Astrocyte (in vitro differentiated cells and primary cell): ENCODE results near the gene ABHD2. TPM values are rescaled to one million over a fixed set of nuclear protein-coding genes. Genes with fewer than 3 reads are reported as not detected.

Experiments used
- DNase-seq: peaks from one replicate; pipeline ENCODE4 v3.0.0-alpha.2; 2010; ENCODE audit warnings: low read depth
- FAIRE-seq: peaks from 2 replicates; lab custom pipeline; 2011; peaks lifted over from hg19 to GRCh38; lab: Jason Lieb, UNC
- H2AFZ ChIP-seq: 2 replicates; pipeline ENCODE4 v1.6.0; 2012; ENCODE audit warnings: low read depth, low read length, inconsistent platforms
- H3K27ac ChIP-seq: 2 replicates; pipeline ENCODE4 v1.5.1; 2011; ENCODE audit warnings: low read depth, low read length, inconsistent platforms
- H3K27me3 ChIP-seq: 2 replicates; pipeline ENCODE4 v1.6.0; 2011; ENCODE audit warnings: low read length, inconsistent platforms; ENCODE audit not compliant: insufficient read depth
- H3K36me3 ChIP-seq: 2 replicates; pipeline ENCODE4 v1.5.1; 2011; ENCODE audit warnings: low read length, inconsistent platforms; ENCODE audit not compliant: insufficient read depth
- H3K4me1 ChIP-seq: 2 replicates; pipeline ENCODE4 v1.5.1; 2011; ENCODE audit warnings: low read length, inconsistent platforms; ENCODE audit not compliant: insufficient read depth
- H3K4me2 ChIP-seq: 2 replicates; pipeline ENCODE4 v1.6.0; 2012; ENCODE audit warnings: low read length, inconsistent platforms
- H3K4me3 ChIP-seq: 2 replicates; pipeline ENCODE4 v1.5.1; 2011; ENCODE audit warnings: low read depth, mild to moderate bottlenecking, low read length, inconsistent platforms; ENCODE audit not compliant: insufficient read depth
- H3K79me2 ChIP-seq: 2 replicates; pipeline ENCODE4 v1.6.0; 2012; ENCODE audit warnings: mild to moderate bottlenecking, low read length, inconsistent platforms; ENCODE audit not compliant: insufficient read depth
- H3K9ac ChIP-seq: 2 replicates; pipeline ENCODE4 v1.6.0; 2012; ENCODE audit warnings: mild to moderate bottlenecking, low read length, inconsistent platforms
- H3K9me3 ChIP-seq: 2 replicates; pipeline ENCODE4 v1.5.1; 2012; ENCODE audit warnings: low read depth, mild to moderate bottlenecking, low read length, inconsistent platforms; ENCODE audit not compliant: insufficient read depth
- H4K20me1 ChIP-seq: 2 replicates; pipeline ENCODE4 v1.6.0; 2012; ENCODE audit warnings: low read length, inconsistent platforms; ENCODE audit not compliant: insufficient read depth
- H3K27ac Mint-ChIP-seq: one replicate; pipeline ENCODE4 v1.8.0; 2021; ENCODE audit warnings: mild to moderate bottlenecking, mixed read lengths; ENCODE audit not compliant: unreplicated experiment
- H3K27me3 Mint-ChIP-seq: one replicate; pipeline ENCODE4 v1.8.0; 2021; ENCODE audit warnings: low read depth, mixed read lengths; ENCODE audit not compliant: unreplicated experiment
- H3K36me3 Mint-ChIP-seq: one replicate; pipeline ENCODE4 v1.8.0; 2021; ENCODE audit warnings: low read depth, mixed read lengths; ENCODE audit not compliant: unreplicated experiment
- H3K4me1 Mint-ChIP-seq: one replicate; pipeline ENCODE4 v1.8.0; 2021; ENCODE audit warnings: low read depth, mixed read lengths; ENCODE audit not compliant: unreplicated experiment
- H3K4me3 Mint-ChIP-seq: one replicate; pipeline ENCODE4 v1.8.0; 2021; ENCODE audit warnings: mild to moderate bottlenecking, moderate library complexity, mixed read lengths; ENCODE audit not compliant: unreplicated experiment
- H3K9me3 Mint-ChIP-seq: one replicate; pipeline ENCODE4 v1.8.0; 2021; ENCODE audit warnings: mild to moderate bottlenecking, mixed read lengths; ENCODE audit not compliant: unreplicated experiment
- CTCF ChIP-seq: IDR thresholded peaks from 2 replicates; pipeline ENCODE4 v1.5.1; 2011; ENCODE audit warnings: low read depth, mild to moderate bottlenecking, inconsistent platforms, low read length, moderate library complexity; ENCODE audit not compliant: insufficient read depth
- EZH2 ChIP-seq: IDR thresholded peaks from 2 replicates; pipeline ENCODE4 v1.6.1; 2012; ENCODE audit warnings: mild to moderate bottlenecking, low read length, inconsistent platforms; ENCODE audit not compliant: insufficient read depth
- total RNA-seq: library from RNA; stranded (reverse); gene quantifications from 2 replicates; pipeline ENCODE4 v1.2.1, GENCODE V29; 2021

Gene ABHD2
- total RNA-seq, 1 donor from 2014 or later, result 41.3 TPM

DNA sequence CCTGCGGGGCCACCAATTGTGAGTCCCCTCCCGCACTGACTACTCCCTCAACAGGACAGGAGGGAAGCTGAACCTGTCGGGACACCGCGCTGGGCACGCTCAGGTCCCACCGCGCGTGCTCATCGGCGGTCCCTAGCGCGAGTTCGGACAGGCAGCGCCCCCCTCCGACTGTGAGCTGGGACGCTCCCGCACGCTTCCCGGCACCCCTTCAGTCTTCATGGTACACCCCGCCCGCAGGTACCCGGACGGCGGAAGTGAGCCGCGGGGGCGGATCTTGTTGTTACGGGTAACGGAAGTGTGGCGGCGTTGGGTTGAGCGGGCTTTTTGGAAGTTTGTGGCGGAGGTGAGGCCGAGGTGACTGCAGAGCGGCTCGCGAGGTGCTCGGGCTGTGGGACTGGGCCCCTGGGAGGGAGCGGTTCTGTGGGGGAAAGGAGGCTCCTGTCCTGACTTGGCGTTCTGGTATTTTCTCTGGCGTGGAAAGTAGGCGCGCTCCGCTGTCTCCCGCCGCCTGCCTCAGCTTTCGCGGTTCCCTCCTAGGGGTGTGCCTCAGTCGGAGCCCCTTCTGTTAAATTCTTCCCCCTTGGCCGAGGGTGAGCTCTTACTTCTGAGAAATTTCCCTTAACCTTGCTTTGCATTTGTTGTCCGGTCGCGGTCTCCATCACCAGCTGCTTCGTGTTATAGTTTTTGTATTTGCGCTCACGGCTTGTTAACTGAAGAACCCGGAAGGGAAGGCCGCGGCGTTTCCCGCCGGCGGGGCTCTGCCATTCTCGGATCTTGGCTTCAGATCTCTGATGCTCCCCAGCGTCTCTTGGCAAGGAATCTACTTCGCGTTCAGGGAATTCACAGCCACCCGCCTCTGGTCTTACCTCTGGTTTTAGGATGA is 155.7 kb downstream of the ABHD2 start, which contains the start of gene FANCI:
Gene FANCI, plus strand, starts transcription at position 289 of the 883 bp plus-strand sequence. CDS start 3,669 bp downstream, outside the sequence.
- peak within 1 kb of the TSS; percentile 81 for H3K4me3 ChIP-seq
- peak within 1 kb of the TSS; percentile 44 for H3K27ac ChIP-seq
- no peaks in the 10 kb centered on the region for H3K36me3 Mint-ChIP-seq
- H3K36me3 ChIP-seq, result no peaks in the 10 kb centered on the region
- peak within 1 kb of the TSS; percentile 92 for H3K4me2 ChIP-seq
- H3K4me3 Mint-ChIP-seq, result peak within 1 kb of the TSS; percentile 95
- H3K9me3 Mint-ChIP-seq, result peaks cover 7% of the 10 kb centered on the region
- H3K9ac ChIP-seq, result peak within 1 kb of the TSS; percentile 80
- H3K27me3 Mint-ChIP-seq, result peaks cover 5% of the 10 kb centered on the region
- peaks cover 3% of the 10 kb centered on the region for H3K4me1 Mint-ChIP-seq
- H3K9me3 ChIP-seq, result no peaks in the 10 kb centered on the region
- TF ChIP-seq CTCF (peak; percentile 21), EZH2 (no peak)
- peak within 1 kb of the TSS; percentile 95 for H2AFZ ChIP-seq
- FAIRE-seq (no peak), DNase-seq (peak; percentile 86)
- H3K27ac Mint-ChIP-seq, result peak within 1 kb of the TSS; percentile 60
- peaks cover 30% of the 10 kb centered on the region for H3K79me2 ChIP-seq
- H4K20me1 ChIP-seq, result no peaks in the 10 kb centered on the region
- H3K27me3 ChIP-seq, result no peaks in the 10 kb centered on the region
- peaks cover 11% of the 10 kb centered on the region for H3K4me1 ChIP-seq

GRCh38 chr15:89244574-89244903 is 156.3 kb downstream of the ABHD2 start:
- H3K36me3 ChIP-seq, result no peaks in the 10 kb centered on the region
- peaks cover 3% of the 10 kb centered on the region for H3K27me3 Mint-ChIP-seq
- peaks cover 3% of the 10 kb centered on the region for H3K4me1 Mint-ChIP-seq
- peak overlapping the region; percentile 44 for H3K27ac ChIP-seq
- H3K4me2 ChIP-seq, result peak overlapping the region; percentile 92
- H4K20me1 ChIP-seq, result no peaks in the 10 kb centered on the region
- peak overlapping the region; percentile 95 for H3K4me3 Mint-ChIP-seq
- TF ChIP-seq CTCF, result no peak
- no peaks in the 10 kb centered on the region for H3K36me3 Mint-ChIP-seq
- H3K9me3 ChIP-seq, result no peaks in the 10 kb centered on the region
- peaks cover 30% of the 10 kb centered on the region for H3K79me2 ChIP-seq
- peak overlapping the region; percentile 95 for H2AFZ ChIP-seq
- peaks cover 5% of the 10 kb centered on the region for H3K9me3 Mint-ChIP-seq
- peak; percentile 6 for DNase-seq
- no peaks in the 10 kb centered on the region for H3K27me3 ChIP-seq
- peak overlapping the region; percentile 60 for H3K27ac Mint-ChIP-seq
- peak overlapping the region; percentile 80 for H3K9ac ChIP-seq
- peak overlapping the region; percentile 81 for H3K4me3 ChIP-seq
- FAIRE-seq, result no peak
- peaks cover 11% of the 10 kb centered on the region for H3K4me1 ChIP-seq

- no peak overlapping the region for H2AFZ ChIP-seq
- H3K27ac ChIP-seq, result no peak overlapping the region
- no peak overlapping the region for H3K9ac ChIP-seq
- H3K4me3 ChIP-seq, result no peak overlapping the region
- TF ChIP-seq CTCF, result no peak
- TF ChIP-seq EZH2, result no peak
- no peaks in the 10 kb centered on the region for H3K9me3 ChIP-seq
- Mint-ChIP-seq H3K4me1 (peaks cover 3% of the 10 kb centered on the region), H3K27ac (no peak overlapping the region), H3K27me3 (no peaks in the 10 kb centered on the region), H3K9me3 (no peaks in the 10 kb centered on the region), H3K36me3 (no peaks in the 10 kb centered on the region), H3K4me3 (no peak overlapping the region)
- H3K4me2 ChIP-seq, result no peak overlapping the region
- H3K79me2 ChIP-seq, result peaks cover 30% of the 10 kb centered on the region
- FAIRE-seq (no peak), DNase-seq (no peak)
- no peaks in the 10 kb centered on the region for H4K20me1 ChIP-seq
- H3K36me3 ChIP-seq, result no peaks in the 10 kb centered on the region
- H3K27me3 ChIP-seq, result no peaks in the 10 kb centered on the region
- H3K4me1 ChIP-seq, result peaks cover 11% of the 10 kb centered on the region
These were observed 159.2 kb downstream of the ABHD2 start for GRCh38 chr15:89247446-89247845.
